ENCODE data around the gene RUNX1. TPM values are rescaled to one million over a fixed set of nuclear protein-coding genes. Genes with fewer than 3 reads are reported as not detected.

The RUNX1 gene
- total RNA-seq, 1 donor from 2014 or later, result 0.47 TPM

GRCh38 chr21:35083246-35083645 is 34.1 kb upstream of the RUNX1 start:
- Mint-ChIP-seq H3K36me3 (ENCODE audit: unreplicated experiment) (no peaks in the 10 kb centered on the region), H3K4me1 (ENCODE audit: low read depth, unreplicated experiment) (peaks cover 3% of the 10 kb centered on the region), H3K27ac (ENCODE audit: unreplicated experiment) (no peak overlapping the region), H3K9me3 (ENCODE audit: unreplicated experiment) (no peaks in the 10 kb centered on the region), H3K4me3 (ENCODE audit: unreplicated experiment) (no peak overlapping the region), H3K27me3 (ENCODE audit: unreplicated experiment) (no peaks in the 10 kb centered on the region)
- TF ChIP-seq, protein P1, sequence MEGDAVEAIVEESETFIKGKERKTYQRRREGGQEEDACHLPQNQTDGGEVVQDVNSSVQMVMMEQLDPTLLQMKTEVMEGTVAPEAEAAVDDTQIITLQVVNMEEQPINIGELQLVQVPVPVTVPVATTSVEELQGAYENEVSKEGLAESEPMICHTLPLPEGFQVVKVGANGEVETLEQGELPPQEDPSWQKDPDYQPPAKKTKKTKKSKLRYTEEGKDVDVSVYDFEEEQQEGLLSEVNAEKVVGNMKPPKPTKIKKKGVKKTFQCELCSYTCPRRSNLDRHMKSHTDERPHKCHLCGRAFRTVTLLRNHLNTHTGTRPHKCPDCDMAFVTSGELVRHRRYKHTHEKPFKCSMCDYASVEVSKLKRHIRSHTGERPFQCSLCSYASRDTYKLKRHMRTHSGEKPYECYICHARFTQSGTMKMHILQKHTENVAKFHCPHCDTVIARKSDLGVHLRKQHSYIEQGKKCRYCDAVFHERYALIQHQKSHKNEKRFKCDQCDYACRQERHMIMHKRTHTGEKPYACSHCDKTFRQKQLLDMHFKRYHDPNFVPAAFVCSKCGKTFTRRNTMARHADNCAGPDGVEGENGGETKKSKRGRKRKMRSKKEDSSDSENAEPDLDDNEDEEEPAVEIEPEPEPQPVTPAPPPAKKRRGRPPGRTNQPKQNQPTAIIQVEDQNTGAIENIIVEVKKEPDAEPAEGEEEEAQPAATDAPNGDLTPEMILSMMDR (IDR thresholded peaks at IDR 0.05; ENCODE audit: partially characterized antibody, unreplicated experiment), result no peak
- no peak for DNase-seq

GRCh38 chr21:35081861-35082260 is 32.8 kb upstream of the RUNX1 start:
- H3K27me3 Mint-ChIP-seq (ENCODE audit: unreplicated experiment), result no peaks in the 10 kb centered on the region
- no peak overlapping the region for H3K4me3 Mint-ChIP-seq (ENCODE audit: unreplicated experiment)
- no peaks in the 10 kb centered on the region for H3K36me3 Mint-ChIP-seq (ENCODE audit: unreplicated experiment)
- TF ChIP-seq, protein P1 (IDR thresholded peaks at IDR 0.05; ENCODE audit: partially characterized antibody, unreplicated experiment), result no peak
- no peaks in the 10 kb centered on the region for H3K9me3 Mint-ChIP-seq (ENCODE audit: unreplicated experiment)
- no peak overlapping the region for H3K27ac Mint-ChIP-seq (ENCODE audit: unreplicated experiment)
- H3K4me1 Mint-ChIP-seq (ENCODE audit: low read depth, unreplicated experiment), result peaks cover 2% of the 10 kb centered on the region
- DNase-seq, result no peak

DNA sequence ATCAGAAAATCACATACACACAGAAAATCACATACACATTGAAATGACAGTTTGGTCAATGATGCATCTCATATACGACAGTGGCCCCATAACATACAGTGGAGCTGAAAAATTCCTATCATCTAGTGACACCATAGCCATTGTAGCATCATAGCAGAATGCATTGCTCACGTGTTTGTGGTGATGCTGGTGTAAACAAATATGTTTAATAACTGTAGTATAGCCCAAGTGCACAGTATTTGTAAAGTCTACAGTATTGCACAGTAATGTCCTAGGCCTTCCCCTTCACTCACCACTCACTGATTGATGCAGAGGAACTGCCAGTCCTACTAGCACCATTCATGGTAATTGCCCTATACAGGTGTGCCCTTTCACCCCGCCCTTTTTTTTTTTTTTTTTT is 30.1 kb upstream of the RUNX1 start:
- Mint-ChIP-seq H3K27ac (ENCODE audit: unreplicated experiment) (no peak overlapping the region), H3K36me3 (ENCODE audit: unreplicated experiment) (no peaks in the 10 kb centered on the region), H3K4me1 (ENCODE audit: low read depth, unreplicated experiment) (no peaks in the 10 kb centered on the region), H3K27me3 (ENCODE audit: unreplicated experiment) (no peaks in the 10 kb centered on the region), H3K9me3 (ENCODE audit: unreplicated experiment) (no peaks in the 10 kb centered on the region), H3K4me3 (ENCODE audit: unreplicated experiment) (no peak overlapping the region)
- TF ChIP-seq, protein P1 (IDR thresholded peaks at IDR 0.05; ENCODE audit: partially characterized antibody, unreplicated experiment), result no peak
- DNase-seq, result no peak

- Mint-ChIP-seq H3K4me1 (ENCODE audit: low read depth, unreplicated experiment) (no peaks in the 10 kb centered on the region), H3K27me3 (ENCODE audit: unreplicated experiment) (no peaks in the 10 kb centered on the region), H3K4me3 (ENCODE audit: unreplicated experiment) (no peak overlapping the region), H3K9me3 (ENCODE audit: unreplicated experiment) (no peaks in the 10 kb centered on the region), H3K36me3 (ENCODE audit: unreplicated experiment) (peaks cover 5% of the 10 kb centered on the region), H3K27ac (ENCODE audit: unreplicated experiment) (no peak overlapping the region)
- TF ChIP-seq, protein P1 (IDR thresholded peaks at IDR 0.05; ENCODE audit: partially characterized antibody, unreplicated experiment), result no peak
- no peak for DNase-seq
Observed at GRCh38 chr21:35077975-35078374, 28.9 kb upstream of the RUNX1 start.

DNA sequence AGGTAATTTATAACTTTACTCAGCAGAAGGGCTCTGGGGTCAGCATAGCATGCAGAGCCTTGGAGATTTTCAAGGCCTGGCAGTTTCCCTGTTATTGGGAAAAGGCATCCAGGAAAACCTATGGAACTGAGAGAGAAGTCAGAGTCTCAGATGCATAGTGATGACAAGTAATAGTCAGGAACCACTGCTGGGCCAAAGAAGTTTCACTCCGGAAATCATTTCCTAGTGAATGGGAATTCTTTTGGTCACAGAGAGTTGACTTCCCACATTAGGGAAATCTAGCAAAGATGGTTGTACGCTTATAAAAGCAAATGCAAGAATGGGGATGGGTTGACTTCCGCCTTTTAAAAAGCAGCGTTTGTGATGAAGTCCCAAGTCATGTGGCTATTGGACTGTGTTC is 28.4 kb upstream of the RUNX1 start:
- DNase-seq, result no peak
- Mint-ChIP-seq H3K9me3 (ENCODE audit: unreplicated experiment) (no peaks in the 10 kb centered on the region), H3K36me3 (ENCODE audit: unreplicated experiment) (peaks cover 5% of the 10 kb centered on the region), H3K4me3 (ENCODE audit: unreplicated experiment) (no peak overlapping the region), H3K27ac (ENCODE audit: unreplicated experiment) (no peak overlapping the region), H3K27me3 (ENCODE audit: unreplicated experiment) (no peaks in the 10 kb centered on the region), H3K4me1 (ENCODE audit: low read depth, unreplicated experiment) (no peaks in the 10 kb centered on the region)
- TF ChIP-seq, protein P1 (IDR thresholded peaks at IDR 0.05; ENCODE audit: partially characterized antibody, unreplicated experiment), result no peak

All from glutamatergic neuron (in vitro differentiated cells).